WERI-Rb-1 (cell line): ENCODE data around the gene MSANTD3.
"Not testable (repeated sequence)": the region's sequence is repeated elsewhere in the genome, so short reads cannot be mapped to it uniquely, and the experiment has no call there.

Experiments used
- DNase-seq: peaks from one replicate; pipeline ENCODE4 v3.0.0-alpha.2; 2020
- H3K27ac ChIP-seq: fragments of 250-450 bp; sonication (Bioruptor Pico); 2 replicates; pipeline ENCODE4 v1.5.1; 2020; ENCODE audit warnings: mild to moderate bottlenecking, moderate library complexity
- H3K27me3 ChIP-seq: fragments of 250-450 bp; sonication (Bioruptor Pico); 2 replicates; pipeline ENCODE4 v1.5.1; 2021; ENCODE audit warnings: mild to moderate bottlenecking, low read depth, moderate library complexity; ENCODE audit not compliant: insufficient read depth, severe bottlenecking
- H3K36me3 ChIP-seq: fragments of 250-450 bp; sonication (Bioruptor Pico); 2 replicates; pipeline ENCODE4 v1.5.1; 2020; ENCODE audit warnings: mild to moderate bottlenecking, moderate library complexity
- H3K4me3 ChIP-seq: 2 replicates; pipeline ENCODE4 v1.5.1; 2011; ENCODE audit warnings: low read depth, mild to moderate bottlenecking, control low read depth, low read length
- H3K9me3 ChIP-seq: fragments of 250-450 bp; sonication (Bioruptor Pico); 2 replicates; pipeline ENCODE4 v1.5.1; 2021; ENCODE audit warnings: mild to moderate bottlenecking, moderate library complexity; ENCODE audit not compliant: severe bottlenecking
- TF ChIP-seq, protein P1 (sequence below): IDR thresholded peaks from 2 replicates; pipeline ENCODE4 v1.5.1; 2011; ENCODE audit warnings: low read depth, mild to moderate bottlenecking, control low read depth, inconsistent platforms, low read length

MSANTD3 gene

DNA sequence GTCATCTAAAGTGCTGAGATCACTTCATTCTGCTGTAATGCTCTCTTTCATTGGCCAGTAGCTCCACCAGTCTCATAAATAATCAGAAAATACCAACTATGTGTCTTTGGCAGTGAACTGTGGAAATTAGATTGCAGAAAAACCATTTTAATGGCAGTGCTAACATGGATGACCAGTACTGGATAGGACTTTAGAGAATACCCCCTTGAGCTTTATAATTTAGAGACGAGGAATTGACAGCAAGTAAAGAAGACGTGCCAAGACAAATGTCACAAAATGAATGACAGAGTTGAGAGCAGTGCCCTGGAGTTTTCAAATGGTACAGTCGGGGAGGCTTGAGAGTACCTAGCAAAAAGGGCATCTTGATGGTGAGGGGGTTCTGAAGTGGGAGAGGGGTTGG is 5.8 kb downstream of the MSANTD3 start:
- DNase-seq: no peak
- Histone ChIP-seq H3K27ac (no peak overlapping the region), H3K27me3 (no peaks in the 10 kb centered on the region), H3K4me3 (no peak overlapping the region), H3K9me3 (no peaks in the 10 kb centered on the region), H3K36me3 (peaks cover 24% of the 10 kb centered on the region)
- TF ChIP-seq, protein P1, sequence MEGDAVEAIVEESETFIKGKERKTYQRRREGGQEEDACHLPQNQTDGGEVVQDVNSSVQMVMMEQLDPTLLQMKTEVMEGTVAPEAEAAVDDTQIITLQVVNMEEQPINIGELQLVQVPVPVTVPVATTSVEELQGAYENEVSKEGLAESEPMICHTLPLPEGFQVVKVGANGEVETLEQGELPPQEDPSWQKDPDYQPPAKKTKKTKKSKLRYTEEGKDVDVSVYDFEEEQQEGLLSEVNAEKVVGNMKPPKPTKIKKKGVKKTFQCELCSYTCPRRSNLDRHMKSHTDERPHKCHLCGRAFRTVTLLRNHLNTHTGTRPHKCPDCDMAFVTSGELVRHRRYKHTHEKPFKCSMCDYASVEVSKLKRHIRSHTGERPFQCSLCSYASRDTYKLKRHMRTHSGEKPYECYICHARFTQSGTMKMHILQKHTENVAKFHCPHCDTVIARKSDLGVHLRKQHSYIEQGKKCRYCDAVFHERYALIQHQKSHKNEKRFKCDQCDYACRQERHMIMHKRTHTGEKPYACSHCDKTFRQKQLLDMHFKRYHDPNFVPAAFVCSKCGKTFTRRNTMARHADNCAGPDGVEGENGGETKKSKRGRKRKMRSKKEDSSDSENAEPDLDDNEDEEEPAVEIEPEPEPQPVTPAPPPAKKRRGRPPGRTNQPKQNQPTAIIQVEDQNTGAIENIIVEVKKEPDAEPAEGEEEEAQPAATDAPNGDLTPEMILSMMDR: no peak

DNA sequence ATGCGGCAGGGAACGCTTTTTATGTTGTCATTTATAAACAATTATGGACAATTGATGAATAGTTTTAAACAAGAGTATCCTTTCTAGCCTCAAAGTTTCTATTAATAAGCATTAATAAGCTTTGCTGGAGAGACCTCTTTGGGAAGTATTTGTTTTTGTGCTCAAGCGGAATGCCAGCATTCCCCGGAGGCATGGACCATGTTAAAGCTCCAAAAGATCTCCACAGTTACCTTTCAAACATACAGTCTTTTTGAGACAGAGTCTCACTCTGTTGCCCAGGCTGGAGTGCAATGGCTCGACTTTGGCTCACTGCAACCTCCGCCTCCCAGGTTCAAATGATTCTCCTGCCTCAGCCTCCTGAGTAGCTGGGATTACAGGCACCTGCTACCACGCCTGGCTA is 9.6 kb downstream of the MSANTD3 start:
- H3K9me3 ChIP-seq: no peaks in the 10 kb centered on the region
- TF ChIP-seq, protein P1: no peak
- no peaks in the 10 kb centered on the region for H3K27me3 ChIP-seq
- no peak overlapping the region for H3K27ac ChIP-seq
- DNase-seq: no peak
- H3K36me3 ChIP-seq: peaks cover 24% of the 10 kb centered on the region
- no peak overlapping the region for H3K4me3 ChIP-seq

DNA sequence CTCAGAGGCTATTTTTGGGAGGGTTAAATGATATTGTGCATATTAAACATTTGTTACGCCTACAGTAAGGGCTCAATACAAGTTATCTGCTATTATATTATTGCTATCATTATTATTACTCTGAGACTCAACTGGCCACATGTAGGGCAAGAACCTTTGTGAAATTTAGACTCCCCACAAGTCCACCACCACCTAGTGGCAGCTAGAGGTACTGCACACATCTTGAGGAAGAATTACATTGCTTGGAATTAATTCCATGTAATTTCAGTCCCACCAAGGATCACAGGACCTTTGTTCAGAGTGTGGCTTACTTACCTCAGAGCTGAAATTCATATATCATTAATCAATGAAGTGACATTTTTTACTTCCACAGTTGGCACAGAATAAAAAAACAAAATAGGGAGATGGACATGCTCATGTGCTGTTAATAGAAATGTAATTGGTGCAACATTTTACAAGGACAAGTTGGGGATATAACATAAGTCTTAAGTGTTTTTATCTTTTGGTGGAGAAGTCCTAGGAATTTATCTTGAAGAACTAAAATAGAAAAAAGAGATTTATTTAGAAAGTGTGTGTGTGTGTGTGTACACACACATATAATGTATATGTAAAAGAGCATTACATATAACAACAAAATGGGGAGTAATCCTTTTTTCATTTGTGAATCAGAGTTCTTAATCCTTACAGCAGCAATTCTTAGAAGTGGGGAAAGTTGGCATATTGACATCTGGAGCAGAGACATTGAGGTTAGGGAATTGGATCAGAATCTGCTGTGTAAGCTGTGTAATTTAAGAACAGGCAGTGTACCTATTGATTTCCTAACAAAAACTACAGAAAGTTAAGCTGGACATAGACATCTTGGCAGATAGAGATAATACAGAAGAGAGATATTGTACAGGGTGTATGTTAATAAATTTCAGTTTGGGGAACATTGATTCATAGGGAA is 11.2 kb downstream of the MSANTD3 start:
- H3K27ac ChIP-seq: no peak overlapping the region
- DNase-seq: peak; percentile 87
- H3K9me3 ChIP-seq: no peaks in the 10 kb centered on the region
- peaks cover 35% of the 10 kb centered on the region for H3K36me3 ChIP-seq
- TF ChIP-seq, protein P1: peak; percentile 71
- no peak overlapping the region for H3K4me3 ChIP-seq
- no peaks in the 10 kb centered on the region for H3K27me3 ChIP-seq

DNA sequence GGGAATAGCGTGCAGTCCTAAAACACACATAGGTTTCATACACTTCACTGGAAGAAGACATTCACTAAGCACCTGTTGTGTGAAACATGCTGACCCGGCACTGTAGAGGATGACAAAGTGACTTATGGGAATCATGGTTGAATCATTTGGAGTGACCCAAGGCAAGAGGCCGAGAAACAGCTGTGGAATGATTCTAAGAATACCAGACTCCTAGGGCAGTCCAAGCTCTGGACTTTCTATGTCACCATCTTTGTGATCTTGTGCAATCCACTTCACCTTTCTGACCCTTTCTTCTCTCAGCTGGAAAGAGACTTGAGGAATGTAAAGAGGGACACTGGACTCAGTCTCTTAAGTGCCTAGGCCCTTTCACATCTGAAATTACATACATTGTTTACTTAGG is 13.1 kb downstream of the MSANTD3 start:
- TF ChIP-seq, protein P1: no peak
- Histone ChIP-seq H3K4me3 (no peak overlapping the region), H3K36me3 (peaks cover 41% of the 10 kb centered on the region), H3K27ac (no peak overlapping the region), H3K9me3 (no peaks in the 10 kb centered on the region), H3K27me3 (no peaks in the 10 kb centered on the region)
- no peak for DNase-seq

DNA sequence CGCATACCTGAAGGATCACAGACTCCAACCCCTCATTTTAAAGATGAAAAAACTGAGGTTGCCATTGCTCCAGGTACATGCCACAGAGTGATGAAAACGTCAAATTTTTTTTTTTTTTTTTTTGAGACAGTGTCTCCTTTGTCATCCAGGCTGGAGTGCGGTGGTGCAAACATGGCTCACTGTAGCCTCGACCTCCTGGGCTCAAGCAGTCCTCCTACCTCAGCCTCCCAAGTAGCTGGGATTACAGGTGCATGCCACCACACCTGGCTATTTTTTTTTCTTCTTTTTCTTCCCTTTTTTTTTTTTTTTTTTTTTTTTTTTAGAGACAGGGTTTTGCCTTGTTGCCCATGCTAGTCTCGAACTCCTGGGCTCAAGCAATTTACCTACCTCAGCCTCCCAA is 13.5 kb downstream of the MSANTD3 start:
- peaks cover 39% of the 10 kb centered on the region for H3K36me3 ChIP-seq
- not testable (repeated sequence) for DNase-seq, H3K9me3 ChIP-seq, H3K27me3 ChIP-seq, H3K4me3 ChIP-seq, H3K27ac ChIP-seq

DNA sequence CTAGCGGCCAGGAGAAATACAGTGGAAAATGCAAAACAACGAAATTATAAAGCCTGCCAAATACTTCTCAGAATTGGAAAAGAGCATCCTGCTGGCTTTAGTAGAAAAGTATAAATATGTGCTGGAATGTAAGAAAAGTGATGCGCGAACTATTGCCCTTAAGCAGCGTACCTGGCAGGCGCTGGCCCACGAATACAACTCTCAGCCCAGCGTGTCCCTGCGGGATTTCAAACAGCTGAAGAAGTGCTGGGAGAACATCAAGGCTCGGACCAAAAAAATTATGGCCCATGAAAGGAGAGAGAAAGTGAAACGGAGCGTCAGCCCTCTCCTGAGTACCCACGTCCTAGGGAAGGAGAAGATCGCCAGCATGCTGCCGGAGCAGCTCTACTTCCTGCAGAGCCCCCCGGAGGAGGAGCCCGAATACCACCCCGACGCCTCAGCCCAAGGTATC is 15.0 kb downstream of the MSANTD3 start:
- no peaks in the 10 kb centered on the region for H3K9me3 ChIP-seq
- TF ChIP-seq, protein P1: no peak
- peaks cover 51% of the 10 kb centered on the region for H3K36me3 ChIP-seq
- H3K27ac ChIP-seq: no peak overlapping the region
- H3K4me3 ChIP-seq: no peak overlapping the region
- no peak for DNase-seq
- no peaks in the 10 kb centered on the region for H3K27me3 ChIP-seq
